ENCODE data around the gene AGO3.
"Not testable (repeated sequence)": the region's sequence is repeated elsewhere in the genome, so short reads cannot be mapped to it uniquely, and the experiment has no call there.

The AGO3 gene

DNA sequence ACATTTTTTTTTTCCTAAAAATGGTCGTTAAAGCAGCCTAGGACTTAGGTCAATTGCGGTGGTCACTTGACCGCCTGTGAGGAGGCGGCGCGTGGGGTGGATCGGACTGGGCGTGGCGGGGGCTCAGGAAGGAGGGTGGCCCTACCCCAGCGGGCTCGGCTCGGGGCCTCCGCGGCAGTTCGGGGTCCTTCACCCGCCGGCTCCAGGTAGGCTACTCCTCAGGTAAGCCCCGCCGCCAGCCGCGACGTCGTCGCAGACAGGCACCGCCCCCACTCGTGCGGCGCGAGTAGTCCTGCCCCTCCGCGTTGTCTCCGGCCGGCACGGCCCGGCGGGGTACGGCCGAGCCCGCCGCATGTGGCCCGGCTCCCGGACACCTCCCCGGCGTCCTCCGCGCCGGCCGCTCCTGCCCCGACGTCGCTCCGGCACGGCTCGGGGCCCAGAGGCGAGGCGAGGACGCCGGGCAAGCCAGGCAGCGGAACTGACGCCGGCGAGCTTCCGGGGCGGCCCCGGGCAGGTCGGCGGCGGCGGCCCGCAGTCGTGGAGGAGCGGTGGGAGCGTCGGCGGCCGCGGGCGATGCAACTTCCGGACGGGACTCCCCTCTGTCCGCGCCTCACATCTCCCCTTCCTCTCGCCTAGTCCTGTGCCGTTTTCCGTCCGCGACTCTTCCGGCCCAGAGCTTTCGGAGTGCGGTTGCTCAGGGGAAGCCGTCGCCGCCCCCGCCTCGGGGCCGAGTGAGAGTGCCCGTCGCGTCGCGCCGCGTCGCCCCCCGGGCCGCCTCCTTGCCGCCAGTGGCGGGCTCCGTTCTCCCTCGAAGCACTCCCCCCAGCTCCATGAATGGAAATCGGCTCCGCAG, at the start of gene AGO3:
Gene AGO3 (plus strand): TSS at position 513 of the 853 bp plus-strand sequence. CDS start 322 bp downstream, at position 835.
- DNase-seq (peak; percentile 91), ATAC-seq (peak; percentile 97)
- Mint-ChIP-seq H3K27ac (peak within 1 kb of the TSS; percentile 95), H3K4me1 (peaks cover 43% of the 10 kb centered on the region), H3K4me3 (peak within 1 kb of the TSS; percentile 96), H3K27me3 (no peaks in the 10 kb centered on the region), H3K9me3 (no peaks in the 10 kb centered on the region), H3K36me3 (ENCODE audit: low read depth) (no peaks in the 10 kb centered on the region)

DNA sequence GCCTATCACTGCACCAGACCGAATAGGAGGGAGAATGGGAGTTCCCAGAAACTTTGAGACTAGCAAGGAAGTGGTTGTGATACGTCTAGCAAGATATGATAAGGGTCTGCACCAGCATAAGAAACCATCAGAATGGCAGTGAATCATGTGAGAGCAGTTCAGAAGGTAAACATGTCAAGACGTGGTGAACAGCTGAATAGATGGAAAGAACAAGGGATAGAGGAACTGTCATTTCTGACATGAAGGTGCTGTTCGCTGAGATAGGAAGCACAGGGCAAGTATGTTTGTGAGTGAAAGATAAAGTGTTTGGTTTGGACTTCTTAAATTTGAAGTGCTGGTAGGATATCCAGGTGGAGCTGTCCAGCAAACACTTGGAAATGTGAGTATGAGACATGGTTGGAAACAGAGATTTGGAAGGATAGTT, 49.0 kb upstream of the AGO3 start:
- no peak for DNase-seq
- peaks cover 36% of the 10 kb centered on the region for H3K4me1 Mint-ChIP-seq

DNA sequence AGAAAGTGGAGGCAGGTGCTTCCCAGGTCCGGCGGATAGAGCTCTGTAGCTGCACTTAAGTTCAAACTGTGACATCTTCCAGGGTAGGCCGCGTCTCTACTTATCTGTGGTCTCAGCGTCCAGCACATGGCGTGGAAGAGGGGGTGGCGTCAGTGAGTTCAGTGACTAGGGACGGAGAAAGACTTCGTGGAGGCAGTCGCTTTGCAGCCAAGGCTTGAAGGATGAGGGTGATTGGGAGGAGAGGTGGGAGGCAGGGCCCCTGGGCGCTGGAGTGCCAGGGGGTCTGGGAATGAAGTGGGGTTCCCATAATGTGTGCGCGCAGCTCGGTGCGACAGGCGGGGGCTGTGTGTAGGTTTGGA, 48.3 kb upstream of the AGO3 start:
- Mint-ChIP-seq H3K4me1 (peaks cover 42% of the 10 kb centered on the region), H3K9me3 (no peaks in the 10 kb centered on the region), H3K27ac (no peak overlapping the region), H3K27me3 (peaks cover 3% of the 10 kb centered on the region), H3K4me3 (peak overlapping the region; percentile 90), H3K36me3 (ENCODE audit: low read depth) (no peaks in the 10 kb centered on the region)
- DNase-seq, result no peak
- ATAC-seq, result no peak

More for the DNA sequence above, 49.0 kb upstream of the AGO3 start:
- peaks cover 3% of the 10 kb centered on the region for H3K27me3 Mint-ChIP-seq
- no peak for ATAC-seq
- no peak overlapping the region for H3K27ac Mint-ChIP-seq
- H3K36me3 Mint-ChIP-seq (ENCODE audit: low read depth), result no peaks in the 10 kb centered on the region
- peak overlapping the region; percentile 90 for H3K4me3 Mint-ChIP-seq
- H3K9me3 Mint-ChIP-seq, result no peaks in the 10 kb centered on the region

DNA sequence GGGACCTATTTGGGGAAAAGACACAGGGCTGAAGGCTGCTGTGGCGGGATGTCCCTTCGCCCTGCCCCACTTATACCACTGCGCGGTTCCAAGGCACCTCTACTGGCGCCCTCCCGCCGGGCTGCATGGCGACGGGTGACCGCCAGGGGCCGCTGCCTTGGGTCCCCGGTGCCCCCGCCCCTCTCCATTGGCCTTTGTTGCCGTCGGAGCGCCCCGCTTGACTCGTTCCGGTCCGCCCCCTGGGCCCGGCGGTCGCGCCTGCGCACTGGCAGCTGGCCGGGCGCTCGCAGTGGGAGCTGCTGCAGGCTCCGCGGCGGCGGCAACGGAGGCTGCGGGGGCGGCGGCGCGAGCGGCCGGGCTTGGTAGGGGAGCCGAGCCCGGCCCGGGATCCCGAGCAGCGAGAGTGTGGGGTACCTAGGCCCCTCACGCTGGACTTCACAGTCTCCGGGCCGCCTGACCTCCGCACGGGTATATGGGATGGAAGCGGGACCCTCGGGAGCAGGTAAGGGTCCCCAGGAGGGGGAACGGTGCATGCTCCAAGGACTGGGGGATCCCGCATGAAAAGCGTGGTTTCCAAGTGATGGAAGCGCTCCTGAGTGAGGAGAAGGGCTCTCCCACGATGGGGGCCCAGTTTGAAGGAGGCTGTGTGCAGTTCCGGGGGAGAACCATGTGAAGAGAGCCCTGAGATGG, 47.8 kb upstream of the AGO3 start, which contains the start of gene AGO1:
Gene AGO1 (plus strand): TSS at position 265 of the 690 bp plus-strand sequence. CDS start 213 bp downstream, at position 478.
- Mint-ChIP-seq H3K4me3 (peak within 1 kb of the TSS; percentile 90), H3K27ac (peak within 1 kb of the TSS; percentile 79), H3K9me3 (no peaks in the 10 kb centered on the region), H3K4me1 (peaks cover 45% of the 10 kb centered on the region), H3K27me3 (peaks cover 3% of the 10 kb centered on the region), H3K36me3 (ENCODE audit: low read depth) (no peaks in the 10 kb centered on the region)
- DNase-seq (peak; percentile 98), ATAC-seq (peak; percentile 97)

DNA sequence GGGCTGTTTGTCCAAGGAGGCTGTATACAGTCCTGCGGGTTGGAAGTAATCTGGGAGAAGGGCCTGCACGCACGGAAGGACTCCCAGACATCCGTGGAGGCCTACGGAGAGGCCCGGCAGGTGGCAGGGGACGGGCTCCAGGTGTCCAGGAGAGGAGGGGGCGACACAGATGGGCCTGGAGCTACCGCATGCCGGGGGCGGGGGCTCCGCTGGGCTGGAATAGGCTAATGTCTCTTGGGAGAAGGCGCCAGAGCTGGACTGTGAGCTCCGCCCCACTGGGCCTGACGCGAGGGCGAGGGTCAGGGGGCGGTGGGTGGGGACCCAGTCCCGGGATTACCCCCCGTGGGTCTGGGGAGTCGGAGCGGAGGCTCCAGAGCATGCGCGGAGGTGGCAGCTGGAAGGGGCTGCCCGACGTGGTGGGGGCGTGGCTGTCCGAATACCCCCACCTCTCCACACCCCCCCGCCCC, 47.2 kb upstream of the AGO3 start:
- peak overlapping the region; percentile 79 for H3K27ac Mint-ChIP-seq
- peaks cover 3% of the 10 kb centered on the region for H3K36me3 Mint-ChIP-seq (ENCODE audit: low read depth)
- peak; percentile 63 for DNase-seq
- no peaks in the 10 kb centered on the region for H3K9me3 Mint-ChIP-seq
- ATAC-seq, result peak; percentile 29
- peaks cover 3% of the 10 kb centered on the region for H3K27me3 Mint-ChIP-seq
- H3K4me1 Mint-ChIP-seq, result peaks cover 45% of the 10 kb centered on the region
- H3K4me3 Mint-ChIP-seq, result peak overlapping the region; percentile 90

DNA sequence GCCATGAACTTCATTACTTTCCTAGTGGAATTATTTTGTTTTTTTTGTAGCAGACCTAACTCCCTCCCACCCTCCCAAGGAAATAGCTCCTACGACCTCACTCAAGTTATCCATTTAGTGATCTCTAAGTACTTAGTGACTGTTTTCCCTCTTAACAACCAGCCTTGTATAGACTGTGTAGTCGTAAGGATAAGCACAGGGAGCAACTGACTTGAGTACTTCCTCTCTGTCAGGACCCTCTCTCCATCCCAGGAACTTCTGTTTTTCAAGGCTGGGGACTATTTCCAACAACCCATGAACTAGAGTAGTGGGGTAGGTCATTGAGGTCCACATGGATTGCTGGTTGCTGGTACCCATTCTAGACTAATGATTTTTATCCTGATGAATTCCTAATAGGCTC, 46.0 kb upstream of the AGO3 start:
- ATAC-seq, result no peak

DNA sequence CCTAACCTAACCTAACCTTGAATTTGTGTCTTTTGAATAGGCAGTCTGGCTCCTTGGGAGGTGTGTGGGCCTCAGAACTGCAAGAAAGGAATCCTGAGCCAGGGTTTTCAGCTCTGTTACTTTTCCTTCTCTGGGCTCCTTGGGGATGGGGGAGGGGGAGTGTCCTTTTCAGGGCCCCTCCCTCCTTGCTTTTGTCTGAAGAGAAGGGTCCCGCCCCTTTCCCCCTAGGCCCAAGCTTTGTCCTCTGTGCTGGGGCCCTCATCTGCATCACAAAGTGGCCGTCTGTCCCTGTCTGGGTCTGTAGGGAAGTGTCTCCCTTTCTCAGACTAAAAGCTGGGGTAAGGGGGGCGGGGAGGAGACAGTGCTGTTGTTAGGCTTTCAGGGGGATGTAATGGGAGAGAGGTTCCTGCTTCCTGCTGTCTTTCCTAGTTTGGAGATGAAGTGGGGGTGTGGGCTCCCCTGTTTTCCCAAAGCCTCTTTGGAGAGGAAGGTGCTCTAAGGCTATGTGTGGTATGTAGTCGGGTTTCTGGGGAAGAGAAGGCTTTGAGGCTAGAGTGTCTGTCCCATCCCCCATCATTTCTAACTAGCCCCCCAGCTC, 44.8 kb upstream of the AGO3 start:
- ATAC-seq (no peak), DNase-seq (no peak)
- H3K4me3 Mint-ChIP-seq, result no peak overlapping the region
- H3K27me3 Mint-ChIP-seq, result peaks cover 1% of the 10 kb centered on the region
- peaks cover 45% of the 10 kb centered on the region for H3K4me1 Mint-ChIP-seq
- H3K27ac Mint-ChIP-seq, result peak overlapping the region; percentile 4
- H3K9me3 Mint-ChIP-seq, result no peaks in the 10 kb centered on the region
- peaks cover 6% of the 10 kb centered on the region for H3K36me3 Mint-ChIP-seq (ENCODE audit: low read depth)

More for the DNA sequence above, 46.0 kb upstream of the AGO3 start:
- Mint-ChIP-seq H3K27ac (no peak overlapping the region), H3K36me3 (ENCODE audit: low read depth) (peaks cover 5% of the 10 kb centered on the region), H3K4me1 (peaks cover 45% of the 10 kb centered on the region), H3K4me3 (peak overlapping the region; percentile 22), H3K27me3 (peaks cover 3% of the 10 kb centered on the region), H3K9me3 (no peaks in the 10 kb centered on the region)
- no peak for DNase-seq

DNA sequence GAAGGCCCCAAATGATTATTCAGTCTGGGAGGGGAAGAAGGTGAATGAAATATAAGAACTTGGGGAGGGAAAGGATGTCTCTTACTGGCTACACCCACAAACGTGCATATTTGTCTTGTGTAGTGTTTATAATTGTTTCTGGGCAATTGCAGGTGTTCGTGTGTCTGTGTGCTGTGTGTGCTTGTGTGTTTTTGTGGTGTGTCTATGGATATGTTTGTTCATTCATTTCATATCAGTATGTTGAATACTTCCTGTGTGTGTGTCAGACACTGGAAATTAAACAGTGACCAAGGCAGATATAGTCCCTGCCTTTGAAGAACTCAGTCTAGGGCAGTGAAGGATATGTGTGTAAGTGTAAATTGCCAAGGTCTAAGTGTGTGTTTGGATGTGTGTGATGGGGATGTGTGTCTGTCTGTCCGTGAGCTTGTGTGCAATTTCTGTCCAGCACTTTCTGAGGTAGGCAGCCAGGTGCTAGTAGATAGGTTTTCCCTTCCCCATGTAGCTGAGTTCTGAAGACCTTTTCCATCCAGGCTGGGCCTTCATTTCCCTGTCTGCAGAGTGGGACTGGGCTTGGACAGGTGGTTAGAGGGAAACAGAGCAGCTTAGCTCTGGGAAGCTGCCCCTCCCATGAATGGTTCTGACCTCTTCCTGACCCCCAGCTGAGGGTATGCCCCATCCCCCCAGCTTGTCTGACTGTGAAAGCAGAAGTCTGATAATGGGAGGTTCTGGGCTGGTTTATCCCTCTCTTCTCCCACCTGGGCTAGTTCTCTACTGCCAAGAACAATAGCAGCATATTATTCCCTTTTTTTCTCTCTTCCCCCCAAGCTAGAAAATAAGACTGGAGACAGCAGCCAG, 44.1 kb upstream of the AGO3 start:
- Mint-ChIP-seq H3K4me1 (peaks cover 45% of the 10 kb centered on the region), H3K27me3 (no peaks in the 10 kb centered on the region), H3K36me3 (ENCODE audit: low read depth) (peaks cover 7% of the 10 kb centered on the region), H3K9me3 (no peaks in the 10 kb centered on the region), H3K27ac (peak overlapping the region; percentile 51), H3K4me3 (no peak overlapping the region)
- ATAC-seq (no peak), DNase-seq (no peak)

DNA sequence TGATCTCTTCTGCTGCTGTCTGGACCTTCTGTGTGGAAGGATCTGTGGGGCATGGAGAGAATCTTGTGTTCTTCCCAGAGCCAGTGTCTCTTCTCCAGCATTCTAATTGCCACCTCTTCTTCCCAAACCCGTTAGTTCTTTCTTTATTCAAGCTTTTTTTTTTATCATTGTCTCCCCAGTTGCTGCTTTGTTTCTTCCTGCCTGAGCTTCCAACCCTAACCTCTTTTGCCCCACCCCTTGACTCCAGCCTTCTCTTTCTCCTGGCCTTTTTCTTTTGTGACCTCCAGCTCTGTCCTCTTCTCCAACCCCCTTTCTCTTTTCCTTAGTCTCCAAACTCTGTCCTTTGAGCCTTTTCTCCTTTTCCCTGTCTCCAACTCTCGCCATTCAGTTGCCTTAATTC, 43.4 kb upstream of the AGO3 start:
- ATAC-seq (no peak), DNase-seq (no peak)
- Mint-ChIP-seq H3K27me3 (no peaks in the 10 kb centered on the region), H3K4me1 (peaks cover 38% of the 10 kb centered on the region), H3K36me3 (ENCODE audit: low read depth) (peaks cover 13% of the 10 kb centered on the region), H3K27ac (no peak overlapping the region), H3K9me3 (no peaks in the 10 kb centered on the region), H3K4me3 (no peak overlapping the region)

DNA sequence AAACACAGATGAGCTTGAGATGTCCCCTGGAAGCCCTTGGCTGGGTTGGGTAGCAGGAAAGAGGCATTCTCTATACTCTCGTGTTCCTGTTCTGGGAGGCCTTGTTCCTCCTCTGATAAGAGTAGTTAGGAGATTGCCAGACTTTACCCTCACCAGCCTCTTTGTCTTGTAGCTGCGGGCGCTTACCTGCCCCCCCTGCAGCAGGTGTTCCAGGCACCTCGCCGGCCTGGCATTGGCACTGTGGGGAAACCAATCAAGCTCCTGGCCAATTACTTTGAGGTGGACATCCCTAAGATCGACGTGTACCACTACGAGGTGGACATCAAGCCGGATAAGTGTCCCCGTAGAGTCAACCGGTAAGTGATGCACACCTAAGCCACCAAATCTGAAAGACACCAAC, 42.6 kb upstream of the AGO3 start:
- H3K4me1 Mint-ChIP-seq, result peaks cover 35% of the 10 kb centered on the region
- H3K36me3 Mint-ChIP-seq (ENCODE audit: low read depth), result peaks cover 16% of the 10 kb centered on the region
- no peaks in the 10 kb centered on the region for H3K27me3 Mint-ChIP-seq
- no peak for DNase-seq
- ATAC-seq, result no peak
- H3K4me3 Mint-ChIP-seq, result no peak overlapping the region
- H3K9me3 Mint-ChIP-seq, result no peaks in the 10 kb centered on the region
- H3K27ac Mint-ChIP-seq, result no peak overlapping the region

DNA sequence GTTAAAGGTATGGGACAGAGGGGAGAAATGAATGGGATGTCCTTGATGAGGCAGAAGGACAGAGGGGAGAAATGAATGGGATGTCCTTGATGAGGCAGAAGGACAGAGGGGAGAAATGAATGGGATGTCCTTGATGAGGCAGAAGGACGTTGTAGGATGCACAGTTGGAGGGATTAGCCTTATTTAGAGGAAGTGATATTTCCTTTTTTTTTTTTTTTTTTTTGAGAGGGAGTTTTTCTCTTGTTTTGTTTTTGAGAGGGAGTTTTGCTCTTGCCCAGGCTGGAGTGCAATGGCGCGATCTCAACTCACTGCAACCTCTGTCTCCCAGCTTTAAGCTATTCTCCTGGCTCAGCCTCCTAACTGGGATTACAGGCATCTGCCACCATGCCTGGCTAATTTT, 41.9 kb upstream of the AGO3 start:
- H3K27ac Mint-ChIP-seq, DNase-seq, H3K27me3 Mint-ChIP-seq, H3K4me3 Mint-ChIP-seq, ATAC-seq, H3K9me3 Mint-ChIP-seq: not testable (repeated sequence)
- Mint-ChIP-seq H3K36me3 (ENCODE audit: low read depth) (peaks cover 19% of the 10 kb centered on the region), H3K4me1 (peaks cover 38% of the 10 kb centered on the region)

DNA sequence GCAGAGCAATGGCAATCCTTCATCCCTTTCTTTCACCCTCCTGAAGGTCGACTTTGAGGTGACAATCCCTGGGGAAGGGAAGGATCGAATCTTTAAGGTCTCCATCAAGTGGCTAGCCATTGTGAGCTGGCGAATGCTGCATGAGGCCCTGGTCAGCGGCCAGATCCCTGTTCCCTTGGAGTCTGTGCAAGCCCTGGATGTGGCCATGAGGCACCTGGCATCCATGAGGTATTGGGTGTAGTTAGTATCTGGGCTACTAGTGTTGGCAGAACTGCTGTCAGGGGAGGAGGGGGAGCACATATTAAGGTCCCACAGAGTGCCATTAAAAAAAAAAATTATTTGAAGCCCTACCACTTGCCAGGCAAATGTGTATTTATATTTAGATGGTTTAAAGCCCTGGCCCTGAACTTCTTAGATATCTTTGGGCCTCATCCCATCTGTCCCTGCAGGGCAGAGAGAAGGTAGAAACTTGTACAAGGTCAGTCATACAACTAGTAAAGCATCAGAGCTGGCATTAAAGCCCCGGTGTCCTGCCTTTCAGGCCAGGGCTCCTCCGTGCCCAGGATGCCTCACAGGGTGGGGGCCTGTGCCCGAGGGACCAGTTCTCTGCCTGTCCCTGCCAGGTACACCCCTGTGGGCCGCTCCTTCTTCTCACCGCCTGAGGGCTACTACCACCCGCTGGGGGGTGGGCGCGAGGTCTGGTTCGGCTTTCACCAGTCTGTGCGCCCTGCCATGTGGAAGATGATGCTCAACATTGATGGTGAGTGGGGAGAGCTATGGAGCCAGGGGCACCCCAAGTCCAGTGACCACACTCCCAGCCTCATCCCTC, 37.6 kb upstream of the AGO3 start:
- ATAC-seq (no peak), DNase-seq (no peak)
- Mint-ChIP-seq H3K27ac (no peak overlapping the region), H3K4me3 (no peak overlapping the region), H3K27me3 (no peaks in the 10 kb centered on the region), H3K4me1 (peaks cover 8% of the 10 kb centered on the region), H3K9me3 (no peaks in the 10 kb centered on the region), H3K36me3 (ENCODE audit: low read depth) (peaks cover 33% of the 10 kb centered on the region)

DNA sequence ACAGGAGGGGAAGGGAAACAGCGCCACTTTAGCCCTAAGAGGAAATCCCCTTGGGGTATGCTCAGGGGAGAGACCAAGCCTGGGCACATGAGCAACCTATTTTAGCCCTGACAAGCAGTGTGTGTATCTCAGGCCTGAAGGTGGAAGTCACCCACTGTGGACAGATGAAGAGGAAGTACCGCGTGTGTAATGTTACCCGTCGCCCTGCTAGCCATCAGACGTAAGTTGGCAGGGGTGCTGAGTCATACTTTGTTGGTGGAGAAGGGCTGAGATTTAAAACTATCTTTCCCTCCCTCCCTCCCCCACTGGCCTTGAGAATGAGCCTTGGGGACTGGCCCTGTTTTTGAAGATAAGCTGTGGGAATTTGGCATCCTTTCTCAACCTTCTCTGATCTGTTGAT, 36.7 kb upstream of the AGO3 start:
- H3K27me3 Mint-ChIP-seq, result no peaks in the 10 kb centered on the region
- no peaks in the 10 kb centered on the region for H3K9me3 Mint-ChIP-seq
- H3K4me1 Mint-ChIP-seq, result peaks cover 8% of the 10 kb centered on the region
- H3K4me3 Mint-ChIP-seq, result no peak overlapping the region
- peak overlapping the region; percentile 53 for H3K27ac Mint-ChIP-seq
- ATAC-seq, result peak; percentile 75
- peak; percentile 13 for DNase-seq
- H3K36me3 Mint-ChIP-seq (ENCODE audit: low read depth), result peaks cover 33% of the 10 kb centered on the region
